ENCODE data around the gene PLEKHG2.

DNA sequence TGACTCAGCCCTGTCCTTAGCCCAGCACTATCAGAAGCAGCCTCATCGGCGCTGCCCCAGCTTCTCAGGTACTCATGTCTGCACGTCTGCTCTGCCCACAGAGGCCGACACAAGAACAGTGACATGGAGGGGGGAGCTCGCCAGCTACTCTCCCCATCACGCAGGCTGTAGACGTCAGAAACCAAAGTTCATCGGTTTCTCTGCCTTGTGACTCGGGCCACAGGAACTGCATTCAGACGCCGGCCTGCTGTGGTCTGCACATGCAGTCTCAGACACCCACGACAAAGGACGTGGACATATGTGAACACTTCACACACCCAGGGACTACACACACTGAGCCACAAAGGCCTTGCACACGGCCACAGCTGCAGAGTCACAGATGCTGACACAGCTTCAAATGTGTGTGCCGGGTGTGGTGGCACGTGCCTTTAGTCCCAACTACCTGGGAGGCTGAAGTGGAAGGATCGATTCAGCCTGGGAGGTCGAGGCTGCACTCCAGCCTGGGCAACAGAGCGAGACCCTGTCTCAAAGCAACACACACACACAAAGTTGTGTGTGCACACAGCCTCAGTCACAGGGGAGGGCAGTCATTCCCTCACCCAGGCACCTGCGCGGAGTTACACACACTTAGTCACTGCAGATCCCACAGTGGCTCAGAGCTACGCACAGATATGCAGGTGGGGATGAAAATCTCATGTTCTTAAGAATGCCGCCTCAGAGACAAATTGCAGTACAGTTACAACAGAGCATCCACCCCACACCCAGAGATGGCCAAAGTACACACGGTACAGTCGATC is 10.7 kb upstream of the PLEKHG2 start:
- TF ChIP-seq, protein P1, sequence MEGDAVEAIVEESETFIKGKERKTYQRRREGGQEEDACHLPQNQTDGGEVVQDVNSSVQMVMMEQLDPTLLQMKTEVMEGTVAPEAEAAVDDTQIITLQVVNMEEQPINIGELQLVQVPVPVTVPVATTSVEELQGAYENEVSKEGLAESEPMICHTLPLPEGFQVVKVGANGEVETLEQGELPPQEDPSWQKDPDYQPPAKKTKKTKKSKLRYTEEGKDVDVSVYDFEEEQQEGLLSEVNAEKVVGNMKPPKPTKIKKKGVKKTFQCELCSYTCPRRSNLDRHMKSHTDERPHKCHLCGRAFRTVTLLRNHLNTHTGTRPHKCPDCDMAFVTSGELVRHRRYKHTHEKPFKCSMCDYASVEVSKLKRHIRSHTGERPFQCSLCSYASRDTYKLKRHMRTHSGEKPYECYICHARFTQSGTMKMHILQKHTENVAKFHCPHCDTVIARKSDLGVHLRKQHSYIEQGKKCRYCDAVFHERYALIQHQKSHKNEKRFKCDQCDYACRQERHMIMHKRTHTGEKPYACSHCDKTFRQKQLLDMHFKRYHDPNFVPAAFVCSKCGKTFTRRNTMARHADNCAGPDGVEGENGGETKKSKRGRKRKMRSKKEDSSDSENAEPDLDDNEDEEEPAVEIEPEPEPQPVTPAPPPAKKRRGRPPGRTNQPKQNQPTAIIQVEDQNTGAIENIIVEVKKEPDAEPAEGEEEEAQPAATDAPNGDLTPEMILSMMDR (conservative IDR thresholded peaks at IDR 0.05 in 1 of 2, IDR thresholded peaks at IDR 0.05 in 1 of 2; ENCODE audit: low read depth in 1 of 2, low read length in 2 of 2) = no peak
- no peak for TF ChIP-seq EZH2 (IDR thresholded peaks at IDR 0.05; ENCODE audit: low read length, missing control alignments)
